ENCODE measurements around the gene NUBP2. TPM values are rescaled to one million over a fixed set of nuclear protein-coding genes. Genes with fewer than 3 reads are reported as not detected.

Gene NUBP2
- polyA plus RNA-seq, 1 of the 3 experiments (the other 2 are of a cell fraction), result 73.2 TPM

DNA sequence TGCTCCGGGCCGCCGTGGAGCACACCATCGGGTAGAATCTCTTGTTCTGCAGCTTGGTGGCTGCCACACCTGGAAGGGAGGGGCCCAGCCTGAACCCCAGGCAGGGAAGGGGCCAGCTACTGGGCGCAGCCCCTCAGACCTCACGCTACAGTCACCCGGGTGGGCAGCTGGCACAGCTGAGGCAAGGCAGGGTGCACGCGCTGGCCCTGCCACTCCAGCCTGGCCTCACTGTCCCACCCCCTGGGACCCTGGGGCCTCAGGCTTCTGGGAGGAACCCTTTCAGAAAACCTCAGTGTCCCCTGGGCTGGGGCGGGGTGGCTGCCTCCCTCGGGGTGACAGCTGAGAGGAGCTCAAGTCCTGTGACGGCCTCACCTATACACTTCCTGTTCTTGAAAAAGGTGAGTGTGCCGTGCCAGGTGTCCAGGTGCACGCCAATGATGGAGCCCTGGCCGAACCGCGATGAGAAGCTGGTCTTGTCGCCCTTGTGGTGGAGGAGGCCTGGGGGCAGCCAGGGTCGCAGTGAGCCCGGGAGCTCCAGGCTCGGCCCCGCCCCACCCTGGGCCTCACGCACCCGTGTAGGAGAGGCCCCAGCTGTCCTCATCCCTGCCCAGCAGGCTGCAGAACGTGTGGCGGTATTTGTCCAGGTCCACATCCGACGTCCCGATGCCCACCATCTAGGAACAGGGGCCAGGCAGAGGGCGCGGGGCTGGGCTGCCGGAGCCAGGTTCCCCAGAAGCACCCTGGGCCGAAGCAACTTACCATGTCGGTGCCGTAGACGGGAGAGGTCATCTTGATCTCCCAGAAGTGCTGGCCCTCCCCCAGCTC is 5.2 kb upstream of the NUBP2 start:
- Histone ChIP-seq H3K4me2 (no peak overlapping the region), H3K27me3 (ENCODE audit: insufficient read depth) (no peaks in the 10 kb centered on the region), H2AFZ (ENCODE audit: low read depth) (no peak overlapping the region), H3K9ac (no peak overlapping the region), H3F3A (replicated peaks; ENCODE audit: insufficient read depth) (peaks cover 5% of the 10 kb centered on the region), H3K27ac (ENCODE audit: low read depth in 2 of 2, low read length in 1 of 2) (no peak overlapping the region; a peak in 1 of 4 replicates), H3K4me1 (ENCODE audit: control insufficient read depth in 1 of 2, insufficient read depth in 2 of 2, low read depth in 1 of 2, low read length in 1 of 2) (peaks cover 0 to 21% of the 10 kb centered on the region in 2 experiments; a peak in 2 of 4 replicates), H3K79me2 (ENCODE audit: insufficient read depth) (peaks cover 36% of the 10 kb centered on the region), H3K9me3 (no peaks in the 10 kb centered on the region), H3K36me3 (replicated peaks in 1 of 2; ENCODE audit: control insufficient read depth in 1 of 2, insufficient read depth in 2 of 2, low read length in 1 of 2) (peaks cover 3 to 37% of the 10 kb centered on the region in 2 experiments), H3K4me3 (ENCODE audit: low read depth in 2 of 2, low read length in 1 of 2) (no peak overlapping the region), H3K9me2 (no peaks in the 10 kb centered on the region), H4K20me1 (ENCODE audit: insufficient read depth) (peaks cover 13% of the 10 kb centered on the region; the same call in 1 of the 2 replicates)
- TF ChIP-seq TAF1 (IDR thresholded peaks at IDR 0.05; ENCODE audit: borderline replicate concordance, low read depth, low read length), result no peak
- TF ChIP-seq, protein P1, sequence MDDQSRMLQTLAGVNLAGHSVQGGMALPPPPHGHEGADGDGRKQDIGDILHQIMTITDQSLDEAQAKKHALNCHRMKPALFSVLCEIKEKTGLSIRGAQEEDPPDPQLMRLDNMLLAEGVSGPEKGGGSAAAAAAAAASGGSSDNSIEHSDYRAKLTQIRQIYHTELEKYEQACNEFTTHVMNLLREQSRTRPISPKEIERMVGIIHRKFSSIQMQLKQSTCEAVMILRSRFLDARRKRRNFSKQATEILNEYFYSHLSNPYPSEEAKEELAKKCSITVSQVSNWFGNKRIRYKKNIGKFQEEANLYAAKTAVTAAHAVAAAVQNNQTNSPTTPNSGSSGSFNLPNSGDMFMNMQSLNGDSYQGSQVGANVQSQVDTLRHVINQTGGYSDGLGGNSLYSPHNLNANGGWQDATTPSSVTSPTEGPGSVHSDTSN (IDR thresholded peaks at IDR 0.05), result peak; percentile 2; the same call in 1 of the 2 replicates
- 0 out of 2 replicates have a peak, but pooled peaks have one; percentile 3 for TF ChIP-seq JUND (IDR thresholded peaks at IDR 0.05)
- WGBS (ENCODE audit: low lambda C conversion rate), result 92% methylated on average over 11 of the region's 36 CpGs
- DNase-seq, result no peak
- POLR2A ChIA-PET, result interaction anchor here (1.0 kb wide), 1 partner anchor 13 kb away, joined by 3 read pairs; no protein-coding TSS in a partner anchor
- CTCF ChIA-PET, result no interaction called here

DNA sequence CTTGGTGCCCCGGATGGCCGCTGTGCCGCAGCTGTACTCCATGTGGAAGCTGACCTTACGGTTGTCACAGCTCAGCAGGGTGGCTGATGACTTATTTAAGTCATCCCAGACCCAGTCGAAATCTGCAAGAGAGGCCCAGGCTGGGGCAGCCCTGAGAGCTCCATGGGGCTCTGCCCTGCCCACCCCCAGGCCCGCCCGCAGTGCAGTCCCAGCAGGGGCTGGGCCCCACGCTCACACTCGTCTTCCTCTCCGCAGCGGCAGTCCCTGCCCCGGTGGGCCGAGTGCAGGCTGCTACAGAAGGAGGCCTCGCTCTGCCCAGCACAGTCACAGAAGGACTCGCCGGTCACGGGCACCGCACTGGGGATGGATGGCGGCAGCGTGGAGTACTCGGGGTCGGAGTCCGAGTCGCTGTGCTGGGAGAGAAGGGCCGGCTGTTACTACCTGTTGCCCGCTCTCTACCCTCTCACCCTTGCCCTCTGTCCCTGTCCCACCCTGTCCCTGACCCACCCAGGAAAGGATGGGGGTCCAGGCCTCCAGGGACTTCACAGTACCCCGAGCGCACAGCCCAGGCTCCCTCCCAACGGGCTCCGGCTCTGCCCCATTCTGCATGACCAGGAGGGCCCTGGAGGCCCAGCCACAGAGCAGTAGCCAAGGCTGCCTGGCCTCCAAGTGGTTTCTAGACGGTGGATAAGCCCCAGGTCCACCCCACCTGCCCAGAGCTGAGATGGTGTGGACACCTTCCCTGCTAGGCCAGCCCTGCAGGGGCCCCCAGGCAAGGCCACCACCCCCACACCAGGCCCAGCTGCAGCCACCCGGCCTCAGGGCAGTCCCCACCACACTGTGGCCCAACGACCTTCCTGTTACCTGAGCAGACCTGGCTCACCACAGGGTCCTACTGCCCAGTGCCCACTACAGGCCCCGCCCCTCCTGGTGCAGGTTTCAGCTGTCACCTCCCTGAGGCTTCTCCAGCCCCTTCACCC is 4.3 kb upstream of the NUBP2 start:
- 93% methylated on average over 22 of the region's 34 CpGs for WGBS (ENCODE audit: low lambda C conversion rate)
- peaks cover 0 to 21% of the 10 kb centered on the region in 2 experiments; a peak in 2 of 4 replicates for H3K4me1 ChIP-seq (ENCODE audit: control insufficient read depth in 1 of 2, insufficient read depth in 2 of 2, low read depth in 1 of 2, low read length in 1 of 2)
- no peaks in the 10 kb centered on the region for H3K9me3 ChIP-seq
- peaks cover 13% of the 10 kb centered on the region; the same call in 1 of the 2 replicates for H4K20me1 ChIP-seq (ENCODE audit: insufficient read depth)
- H3K4me3 ChIP-seq (ENCODE audit: low read depth in 2 of 2, low read length in 1 of 2), result no peak overlapping the region
- peaks cover 3 to 37% of the 10 kb centered on the region in 2 experiments for H3K36me3 ChIP-seq (replicated peaks in 1 of 2; ENCODE audit: control insufficient read depth in 1 of 2, insufficient read depth in 2 of 2, low read length in 1 of 2)
- peak; percentile 24 for TF ChIP-seq POLR2AphosphoS5 (IDR thresholded peaks at IDR 0.05; ENCODE audit: low read depth, low read length)
- TF ChIP-seq GATA2 (CRISPR knock-in tag; IDR thresholded peaks at IDR 0.05), result no peak
- POLR2A ChIA-PET, result no interaction called here
- H3K27ac ChIP-seq (ENCODE audit: low read depth in 2 of 2, low read length in 1 of 2), result no peak overlapping the region
- H3K79me2 ChIP-seq (ENCODE audit: insufficient read depth), result peaks cover 42% of the 10 kb centered on the region
- no peak overlapping the region for H3K4me2 ChIP-seq
- H3F3A ChIP-seq (replicated peaks; ENCODE audit: insufficient read depth), result peaks cover 8% of the 10 kb centered on the region
- no peak overlapping the region for H2AFZ ChIP-seq (ENCODE audit: low read depth)
- H3K9ac ChIP-seq, result no peak overlapping the region
- no peaks in the 10 kb centered on the region for H3K27me3 ChIP-seq (ENCODE audit: insufficient read depth)
- no peaks in the 10 kb centered on the region for H3K9me2 ChIP-seq
- CTCF ChIA-PET, result interaction anchor here (0.6 kb wide), 1 partner anchor 375 kb away, joined by 4 read pairs; no protein-coding TSS in a partner anchor
- no peak for DNase-seq

Data from SK-N-SH (cell line).